Measurements from ENCODE around the gene APOBEC3B.

The APOBEC3B gene

DNA sequence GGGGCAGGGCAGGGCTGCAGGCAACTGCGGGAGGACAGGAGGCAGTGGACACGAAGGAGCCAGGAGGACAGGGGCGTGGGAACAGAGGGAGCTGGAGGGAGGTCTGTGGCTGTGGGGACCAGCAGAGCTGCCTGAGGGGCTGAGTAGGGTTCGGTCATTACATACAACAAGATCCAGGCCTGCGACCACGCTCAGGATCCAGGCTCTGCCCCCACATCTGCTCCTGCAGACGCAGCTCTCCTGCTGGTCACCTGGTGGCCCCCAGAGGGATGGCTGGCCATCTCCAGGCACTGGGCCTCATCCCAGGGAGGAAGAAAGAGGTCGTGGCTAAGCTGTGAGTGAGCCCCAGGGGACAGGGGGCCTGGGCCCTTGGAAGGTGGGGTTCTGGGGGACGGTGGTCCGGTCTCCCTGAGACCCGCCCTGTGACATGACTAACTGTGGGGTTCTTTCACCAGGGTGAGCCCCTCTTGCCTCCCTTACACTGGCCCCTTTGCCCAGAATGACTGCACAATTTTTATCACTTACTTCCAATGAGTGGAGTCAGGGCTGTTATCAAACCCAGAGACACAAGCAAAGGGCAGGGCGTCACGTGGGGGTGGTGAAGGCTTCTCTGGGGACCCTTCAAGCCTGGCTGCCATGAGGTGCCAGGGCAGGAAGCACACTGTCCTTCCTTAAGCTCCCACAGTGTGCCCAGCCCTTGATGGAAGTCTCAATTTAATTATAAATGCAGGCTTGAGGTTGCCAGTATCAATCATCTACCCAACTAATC, 31.4 kb upstream of the APOBEC3B start:
- no peak overlapping the region for H3K4me3 ChIP-seq (replicated peaks; ENCODE audit: low read depth, low read length)
- no peak for DNase-seq (ENCODE audit: low read depth)
- TF ChIP-seq, protein P1, sequence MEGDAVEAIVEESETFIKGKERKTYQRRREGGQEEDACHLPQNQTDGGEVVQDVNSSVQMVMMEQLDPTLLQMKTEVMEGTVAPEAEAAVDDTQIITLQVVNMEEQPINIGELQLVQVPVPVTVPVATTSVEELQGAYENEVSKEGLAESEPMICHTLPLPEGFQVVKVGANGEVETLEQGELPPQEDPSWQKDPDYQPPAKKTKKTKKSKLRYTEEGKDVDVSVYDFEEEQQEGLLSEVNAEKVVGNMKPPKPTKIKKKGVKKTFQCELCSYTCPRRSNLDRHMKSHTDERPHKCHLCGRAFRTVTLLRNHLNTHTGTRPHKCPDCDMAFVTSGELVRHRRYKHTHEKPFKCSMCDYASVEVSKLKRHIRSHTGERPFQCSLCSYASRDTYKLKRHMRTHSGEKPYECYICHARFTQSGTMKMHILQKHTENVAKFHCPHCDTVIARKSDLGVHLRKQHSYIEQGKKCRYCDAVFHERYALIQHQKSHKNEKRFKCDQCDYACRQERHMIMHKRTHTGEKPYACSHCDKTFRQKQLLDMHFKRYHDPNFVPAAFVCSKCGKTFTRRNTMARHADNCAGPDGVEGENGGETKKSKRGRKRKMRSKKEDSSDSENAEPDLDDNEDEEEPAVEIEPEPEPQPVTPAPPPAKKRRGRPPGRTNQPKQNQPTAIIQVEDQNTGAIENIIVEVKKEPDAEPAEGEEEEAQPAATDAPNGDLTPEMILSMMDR (IDR thresholded peaks at IDR 0.05; ENCODE audit: low read length, missing control alignments) = no peak

DNA sequence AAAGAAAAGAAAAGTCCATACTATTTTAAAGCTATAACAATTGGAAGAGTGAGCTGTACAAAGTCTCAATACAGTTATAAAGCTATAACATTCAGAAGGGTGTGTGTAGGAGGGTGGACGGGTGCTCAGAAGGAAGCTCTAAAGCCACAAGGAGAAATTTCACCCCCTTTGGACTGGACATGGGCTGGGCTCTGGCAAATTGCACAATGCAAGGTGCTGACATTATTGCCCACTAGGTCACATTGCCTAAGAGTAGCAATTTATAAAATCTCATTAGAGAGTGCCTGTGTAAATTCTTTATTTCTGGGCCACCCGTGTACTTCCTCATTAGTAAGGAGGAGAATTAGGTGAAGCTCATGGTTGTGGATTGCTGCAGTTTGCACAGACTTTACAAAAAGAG, 30.4 kb upstream of the APOBEC3B start:
- TF ChIP-seq, protein P1 (IDR thresholded peaks at IDR 0.05; ENCODE audit: low read length, missing control alignments) = no peak
- no peak for DNase-seq (ENCODE audit: low read depth)
- no peak overlapping the region for H3K4me3 ChIP-seq (replicated peaks; ENCODE audit: low read depth, low read length)

DNA sequence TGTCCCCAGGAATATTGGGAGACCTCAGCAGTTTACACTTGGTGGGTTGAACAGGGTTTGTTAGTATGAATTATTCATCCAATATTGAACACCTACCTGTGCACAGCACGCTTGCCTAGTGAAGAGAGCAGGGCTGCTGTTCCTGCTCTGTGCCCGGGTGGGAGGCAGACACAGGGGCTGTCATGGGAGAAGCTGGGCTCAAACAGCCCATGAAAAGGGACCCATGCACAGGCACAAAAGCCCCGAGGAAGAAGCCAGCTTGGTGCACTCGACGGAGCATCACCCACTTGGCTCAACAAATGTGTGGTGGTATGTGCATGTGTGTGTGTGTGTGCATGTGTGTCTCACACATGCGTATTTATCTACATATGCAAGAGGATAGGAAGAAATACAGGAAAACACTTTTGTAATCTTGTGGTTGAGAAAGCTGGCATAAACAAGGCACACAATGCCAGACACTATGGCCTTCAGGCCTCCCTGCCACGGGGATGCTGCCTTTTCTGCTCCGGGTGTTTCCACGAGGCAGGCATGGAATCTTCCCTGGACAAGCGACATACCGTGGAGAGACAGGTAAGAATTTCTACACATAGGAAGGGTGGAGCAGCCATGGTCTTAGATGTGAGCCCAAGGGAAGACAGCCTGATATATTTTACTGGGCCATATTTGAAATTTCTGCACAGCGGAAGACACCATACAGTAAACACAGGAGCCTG, 29.7 kb upstream of the APOBEC3B start:
- TF ChIP-seq, protein P1 (IDR thresholded peaks at IDR 0.05; ENCODE audit: low read length, missing control alignments) = no peak
- H3K4me3 ChIP-seq (replicated peaks; ENCODE audit: low read depth, low read length) = no peak overlapping the region
- no peak for DNase-seq (ENCODE audit: low read depth)

GRCh38 chr22:38953091-38953490, 29.1 kb upstream of the APOBEC3B start:
- DNase-seq (ENCODE audit: low read depth) = no peak
- TF ChIP-seq, protein P1 (IDR thresholded peaks at IDR 0.05; ENCODE audit: low read length, missing control alignments) = no peak
- H3K4me3 ChIP-seq (replicated peaks; ENCODE audit: low read depth, low read length) = no peak overlapping the region

DNA sequence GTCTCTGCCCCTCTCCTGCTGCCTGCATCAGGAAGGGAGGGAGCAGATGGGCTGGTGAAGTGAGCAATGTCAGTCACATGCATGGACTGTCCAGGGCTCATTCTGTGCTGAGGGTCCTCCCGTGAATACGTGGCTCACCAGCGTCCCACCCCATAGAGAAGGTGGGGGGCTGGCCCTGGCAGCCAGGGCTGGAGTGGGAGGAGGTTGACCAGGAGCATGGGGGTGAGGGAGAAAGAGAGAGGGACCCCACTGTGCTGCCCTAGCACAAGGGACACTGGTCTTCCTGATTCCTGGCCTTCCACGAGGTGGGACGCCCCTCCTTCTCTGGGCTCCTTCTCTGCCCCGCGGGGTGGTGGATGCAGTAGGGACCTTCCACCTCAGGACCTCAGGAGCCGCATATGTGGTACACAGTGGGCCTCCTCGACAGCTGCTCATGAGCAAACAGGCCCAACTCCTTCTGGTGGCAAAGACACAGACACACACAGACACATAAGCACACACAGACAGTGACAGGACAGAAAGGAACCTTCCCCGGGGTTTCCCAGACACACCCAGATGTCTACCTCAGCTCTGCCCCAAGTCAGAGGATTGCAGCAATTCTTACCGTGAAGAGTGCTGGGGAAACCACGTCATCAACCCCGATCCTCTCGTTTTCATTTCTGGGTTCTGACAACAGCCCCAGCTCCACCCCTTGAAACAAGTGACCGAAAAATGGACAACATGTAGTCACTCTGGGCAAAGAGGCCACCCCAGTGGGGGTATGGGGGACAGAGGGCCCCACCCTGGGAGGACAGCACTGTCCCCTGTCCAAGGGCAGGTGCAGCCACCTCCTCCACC, 28.4 kb upstream of the APOBEC3B start:
- TF ChIP-seq, protein P1 (IDR thresholded peaks at IDR 0.05; ENCODE audit: low read length, missing control alignments) = no peak
- DNase-seq (ENCODE audit: low read depth) = no peak
- H3K4me3 ChIP-seq (replicated peaks; ENCODE audit: low read depth, low read length) = no peak overlapping the region

- TF ChIP-seq, protein P1 (IDR thresholded peaks at IDR 0.05; ENCODE audit: low read length, missing control alignments) = no peak
- no peak for DNase-seq (ENCODE audit: low read depth)
- H3K4me3 ChIP-seq (replicated peaks; ENCODE audit: low read depth, low read length) = no peak overlapping the region
Measured at GRCh38 chr22:38954414-38955043, 27.6 kb upstream of the APOBEC3B start.

Data from fibroblast of pulmonary artery (primary cell).